IMR-90 (cell line): ENCODE results near the gene FOXP1. TPM values are rescaled to one million over a fixed set of nuclear protein-coding genes. Genes with fewer than 3 reads are reported as not detected.

ENCODE experiments used
- ATAC-seq: fragments of 200-7000 bp; cut with Tn5 transposase; 2 replicates; pipeline ENCODE4 v1.9.1; 2020; ENCODE audit warnings: low read depth, mild to moderate bottlenecking, moderate library complexity
- BruUV-seq: library from RNA; stranded (reverse); fragments of 400-500 nt; replicated peaks from 2 replicates; lab custom pipeline; 2021; lab: Mats Ljungman, UMichigan
- CTCF ChIA-PET: fragments of 300-600 bp; formaldehyde crosslinking; extraction: SDS; loops from one replicate; lab custom pipeline; 2021; ENCODE audit warnings: antibody characterized with exemption; lab: Yijun Ruan, JAX
- POLR2A ChIA-PET: fragments of 300-600 bp; sonication (Branson Sonifier 250); formaldehyde crosslinking; loops from one replicate; lab custom pipeline; 2022; ENCODE audit warnings: antibody characterized with exemption; ENCODE audit not compliant: unreplicated experiment; lab: Charles Lee
- DNase-seq: peaks from one replicate; pipeline ENCODE4 v3.0.0; 2013
- H2AFZ ChIP-seq: replicated peaks from 2 replicates; pipeline ENCODE3; 2013; ENCODE audit warnings: low read length, mild to moderate bottlenecking; ENCODE audit not compliant: poor library complexity
- H2AK5ac ChIP-seq: 2 replicates; pipeline ENCODE4 v1.6.1; 2013; ENCODE audit warnings: low read depth, low read length, inconsistent platforms
- H2AK9ac ChIP-seq: replicated peaks from 2 replicates; pipeline ENCODE3; 2013; ENCODE audit warnings: mild to moderate bottlenecking, low read depth, low read length, moderate library complexity; ENCODE audit not compliant: poor library complexity
- H2BK120ac ChIP-seq: 2 replicates; pipeline ENCODE4 v1.6.1; 2013; ENCODE audit warnings: low read depth, low read length, inconsistent platforms
- H2BK15ac ChIP-seq: 3 replicates; pipeline ENCODE4 v1.6.1; 2013; ENCODE audit warnings: low read depth, low read length, inconsistent platforms
- H2BK20ac ChIP-seq: 2 replicates; pipeline ENCODE4 v1.6.1; 2013; ENCODE audit warnings: low read depth, mild to moderate bottlenecking, inconsistent platforms, low read length, moderate library complexity
- H2BK5ac ChIP-seq: 2 replicates; pipeline ENCODE4 v1.6.1; 2013; ENCODE audit warnings: mild to moderate bottlenecking, low read depth, low read length, inconsistent platforms; ENCODE audit not compliant: poor library complexity, severe bottlenecking
- H3K14ac ChIP-seq: replicated peaks from 2 replicates; pipeline ENCODE4 v1.6.1; 2013; ENCODE audit warnings: low read depth, low read length, inconsistent platforms
- H3K18ac ChIP-seq: 2 replicates; pipeline ENCODE4 v1.6.1; 2013; ENCODE audit warnings: low read depth, low read length, control low read depth
- H3K23ac ChIP-seq: 2 replicates; pipeline ENCODE4 v1.6.1; 2013; ENCODE audit warnings: low read depth, low read length, inconsistent platforms
- H3K27ac ChIP-seq: 2 replicates; pipeline ENCODE4 v1.5.1; 2013; ENCODE audit warnings: mild to moderate bottlenecking, control low read depth, low read length; ENCODE audit not compliant: insufficient read depth
- H3K27me3 ChIP-seq: 2 replicates; pipeline ENCODE4 v1.6.1; 2013; ENCODE audit warnings: low read length; ENCODE audit not compliant: control insufficient read depth, insufficient read depth
- H3K36me3 ChIP-seq: 2 replicates; pipeline ENCODE4 v1.6.1; 2013; ENCODE audit warnings: low read length, mixed read lengths; ENCODE audit not compliant: control insufficient read depth, insufficient read depth
- H3K4ac ChIP-seq: 2 replicates; pipeline ENCODE4 v1.6.1; 2013; ENCODE audit warnings: low read depth, low read length, inconsistent platforms
- H3K4me1 ChIP-seq: 2 replicates; pipeline ENCODE4 v1.6.1; 2013; ENCODE audit warnings: low read length, mixed read lengths; ENCODE audit not compliant: control insufficient read depth, insufficient read depth
- H3K4me2 ChIP-seq: 2 replicates; pipeline ENCODE4 v1.6.1; 2013; ENCODE audit warnings: low read depth, mild to moderate bottlenecking, control low read depth, low read length, moderate library complexity
- H3K4me3 ChIP-seq: 2 replicates; pipeline ENCODE4 v1.5.1; 2013; ENCODE audit warnings: low read depth, mild to moderate bottlenecking, control low read depth, low read length, moderate library complexity; ENCODE audit not compliant: insufficient read depth
- H3K56ac ChIP-seq: 2 replicates; pipeline ENCODE4 v1.6.1; 2013; ENCODE audit warnings: low read length, inconsistent platforms; ENCODE audit not compliant: insufficient read depth; ENCODE audit errors: extremely low read depth
- H3K79me1 ChIP-seq, 2 experiments: 2 replicates each; pipeline ENCODE4 v1.6.1; 2013; ENCODE audit warnings: low read length in 2 of 2, inconsistent platforms in 1 of 2, low read depth in 1 of 2
- H3K9ac ChIP-seq: 2 replicates; pipeline ENCODE4 v1.6.1; 2013; ENCODE audit warnings: low read depth, low read length, control low read depth
- H3K9me1 ChIP-seq: 2 replicates; pipeline ENCODE4 v1.6.1; 2013; ENCODE audit warnings: low read length, inconsistent platforms; ENCODE audit not compliant: insufficient read depth
- H3K9me3 ChIP-seq: 2 replicates; pipeline ENCODE4 v1.6.1; 2013; ENCODE audit warnings: low read length; ENCODE audit not compliant: control insufficient read depth, insufficient read depth
- H4K20me1 ChIP-seq: 2 replicates; pipeline ENCODE4 v1.6.1; 2013; ENCODE audit warnings: low read length, inconsistent platforms; ENCODE audit not compliant: insufficient read depth
- H4K5ac ChIP-seq: 2 replicates; pipeline ENCODE4 v1.6.1; 2013; ENCODE audit warnings: mild to moderate bottlenecking, low read depth, low read length, control low read depth
- H4K8ac ChIP-seq, 2 experiments: 2 replicates each; pipeline ENCODE4 v1.6.1; 2013; ENCODE audit warnings: low read depth in 2 of 2, low read length in 2 of 2, control low read depth in 1 of 2, inconsistent platforms in 1 of 2
- H4K91ac ChIP-seq: 2 replicates; pipeline ENCODE4 v1.6.1; 2013; ENCODE audit warnings: low read depth, low read length, inconsistent platforms; ENCODE audit not compliant: insufficient read depth
- CEBPB ChIP-seq: IDR thresholded peaks from 2 replicates; pipeline ENCODE4 v1.6.1; 2012; ENCODE audit warnings: low read depth, low read length, improper control_type of control experiment
- POLR2A ChIP-seq: IDR thresholded peaks from 2 replicates; pipeline ENCODE4 v1.6.1; 2012; ENCODE audit warnings: mild to moderate bottlenecking, low read depth, low read length
- WGBS, 2 experiments: methylation state at CpG; one replicate each; pipeline versions ENCODE4 v1.1.5 to v1.1.7; 2013; ENCODE audit warnings: missing lambda C conversion rate in 2 of 2; ENCODE audit not compliant: insufficient read length in 1 of 2; ENCODE audit errors: extremely low coverage in 2 of 2; 5-methylcytosine and 5-hydroxymethylcytosine counted together
- dilution Hi-C: fragments of 300-500 bp; cut with HindIII; formaldehyde crosslinking; loops from one replicate; pipeline ENCODE4 v1.14.3; 2018; ENCODE audit warnings: low sequenced_read_pairs; ENCODE audit not compliant: unreplicated experiment
- in situ Hi-C: fragments of 300-500 bp; cut with MboI; formaldehyde crosslinking; loops from 3 replicates; pipeline ENCODE4 v1.14.3; 2019; ENCODE audit warnings: low sequenced_read_pairs, inconsistent platforms, mixed read lengths
- intact Hi-C: fragments of 100-400 bp; cut with micrococcal nuclease; formaldehyde crosslinking; loops from 2 replicates; pipeline ENCODE4 v1.10.0; 2022
- polyA plus RNA-seq, 3 experiments: library from polyadenylated mRNA; depleted of rRNA; stranded (reverse); fragments of >200 nt; gene quantifications; 2 replicates each; pipeline ENCODE4 v1.2.3, GENCODE V29; 2012; ENCODE audit warnings: low replicate concordance in 1 of 3
- total RNA-seq: library from RNA; depleted of rRNA; stranded (reverse); fragments of >200 nt; gene quantifications from 2 replicates; pipeline ENCODE4 v1.2.3, GENCODE V29; 2012

FOXP1 gene
- total and polyA plus RNA-seq, 2 of the 4 experiments (the other 2 are of a cell fraction) = 37.0 to 132 TPM

DNA sequence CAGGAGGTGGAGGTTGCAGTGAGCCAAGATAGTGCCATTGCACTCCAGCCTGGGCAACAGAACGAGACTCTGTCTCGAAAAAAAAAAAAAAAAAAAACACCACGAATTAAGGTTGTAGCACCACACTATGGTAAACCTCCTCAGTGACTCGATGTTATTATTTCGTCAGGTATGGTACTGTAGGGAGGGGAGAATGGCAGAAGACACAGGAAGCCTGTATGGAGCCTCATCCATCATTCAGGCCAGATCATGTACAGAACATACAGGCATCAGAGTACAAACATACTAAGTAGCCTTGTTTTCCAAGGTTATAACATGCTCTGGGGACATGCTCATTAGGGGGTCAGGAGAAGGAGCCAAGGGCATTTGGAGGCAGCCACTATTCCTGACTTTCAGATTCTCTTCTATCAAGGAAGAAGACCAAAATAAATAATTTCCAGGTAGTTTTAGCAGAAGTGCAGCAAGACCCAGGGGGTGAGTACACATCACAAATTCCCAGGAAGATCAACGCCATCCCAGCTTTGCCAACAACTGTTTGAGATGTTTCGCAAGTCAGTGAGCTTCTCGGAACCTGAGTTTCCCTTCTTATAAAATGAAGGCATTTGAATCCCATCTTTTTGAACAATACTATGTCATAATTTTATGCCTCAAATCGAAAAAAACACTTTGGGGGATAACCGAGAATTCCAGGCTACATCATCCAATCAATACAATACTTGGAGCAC is 79.8 kb downstream of the FOXP1 start:
- Histone ChIP-seq H3K27me3 (no peaks in the 10 kb centered on the region), H4K8ac (peak overlapping the region; percentile 23 to 90), H3K9me3 (no peaks in the 10 kb centered on the region), H3K14ac (peak overlapping the region; percentile 97), H3K56ac (peak overlapping the region; percentile 78), H3K4me1 (peaks cover 11% of the 10 kb centered on the region), H2BK5ac (peak overlapping the region; percentile 96), H2BK120ac (peak overlapping the region; percentile 99), H2BK20ac (peak overlapping the region; percentile 94), H3K4ac (peak overlapping the region; percentile 98), H2AK5ac (peak overlapping the region; percentile 70), H2BK15ac (peak overlapping the region; percentile 85), H2AK9ac (no peak overlapping the region), H2AFZ (peak overlapping the region; percentile 78), H4K5ac (peak overlapping the region; percentile 97), H3K27ac (peak overlapping the region; percentile 16; the same call in 1 of the 2 replicates), H3K4me3 (peak overlapping the region; percentile 40; the same call in 1 of the 2 replicates), H3K36me3 (no peaks in the 10 kb centered on the region), H3K4me2 (peak overlapping the region; percentile 67), H4K91ac (peak overlapping the region; percentile 88), H3K79me1 (peaks cover 21 to 69% of the 10 kb centered on the region in 2 experiments), H3K23ac (peak overlapping the region; percentile 96), H3K9me1 (peaks cover 21% of the 10 kb centered on the region), H3K18ac (peak overlapping the region; percentile 96; the same call in 1 of the 2 replicates), H3K9ac (peak overlapping the region; percentile 24; the same call in 1 of the 2 replicates), H4K20me1 (no peaks in the 10 kb centered on the region)
- no peak for TF ChIP-seq POLR2A
- peak; percentile 97 for TF ChIP-seq CEBPB
- dilution Hi-C loops = no loop called here
- no TSS peak for BruUV-seq
- CTCF ChIA-PET = no interaction called here
- in situ Hi-C loops = no loop called here
- ATAC-seq (peak; percentile 30; the same call in 1 of the 2 replicates), DNase-seq (peak; percentile 83)
- intact Hi-C loops = no loop called here
- POLR2A ChIA-PET = no interaction called here
- 24% methylated on average over 4 of the region's 10 CpGs; no CpG with 5 or more reads in 1 of the 2 experiments for WGBS, 2 experiments
